Subcutaneous abdominal adipose tissue (tissue), 5 donors: Measurements from ENCODE around the gene CTDSP1.

Experiments
- H3K27ac ChIP-seq: one replicate; pipeline ENCODE4 v1.7.0; 2013; ENCODE audit warnings: low read depth, mild to moderate bottlenecking, inconsistent platforms, low read length, moderate library complexity
- H3K27me3 ChIP-seq, 5 donors: one replicate each; pipeline ENCODE4 v1.7.0; 2013; ENCODE audit warnings: low read length in 5 of 5, inconsistent platforms in 1 of 5; ENCODE audit not compliant: control insufficient read depth in 5 of 5, insufficient read depth in 4 of 5
- H3K36me3 ChIP-seq, 5 donors: one replicate each; pipeline ENCODE4 v1.7.0; 2013; ENCODE audit warnings: low read length in 5 of 5; ENCODE audit not compliant: control insufficient read depth in 5 of 5, insufficient read depth in 5 of 5
- H3K4me1 ChIP-seq, 5 donors: one replicate each; pipeline ENCODE4 v1.7.0; 2013; ENCODE audit warnings: low read length in 5 of 5, mild to moderate bottlenecking in 3 of 5, moderate library complexity in 1 of 5; ENCODE audit not compliant: control insufficient read depth in 5 of 5, insufficient read depth in 5 of 5
- H3K4me3 ChIP-seq, 5 donors: one replicate each; pipeline ENCODE4 v1.7.0; 2013; ENCODE audit warnings: low read length in 5 of 5, low read depth in 1 of 5
- H3K9ac ChIP-seq, 5 donors: one replicate each; pipeline ENCODE4 v1.7.0; 2013; ENCODE audit warnings: low read length in 5 of 5, mild to moderate bottlenecking in 4 of 5, moderate library complexity in 3 of 5
- H3K9me3 ChIP-seq, 5 donors: one replicate each; pipeline ENCODE4 v1.7.0; 2013; ENCODE audit warnings: low read length in 5 of 5; ENCODE audit not compliant: control insufficient read depth in 5 of 5
- donor health status: healthy.
- donor health status: healthy.
- donor health status: healthy.
- donor health status: healthy.
- donor health status: healthy.

The CTDSP1 gene, protein sequence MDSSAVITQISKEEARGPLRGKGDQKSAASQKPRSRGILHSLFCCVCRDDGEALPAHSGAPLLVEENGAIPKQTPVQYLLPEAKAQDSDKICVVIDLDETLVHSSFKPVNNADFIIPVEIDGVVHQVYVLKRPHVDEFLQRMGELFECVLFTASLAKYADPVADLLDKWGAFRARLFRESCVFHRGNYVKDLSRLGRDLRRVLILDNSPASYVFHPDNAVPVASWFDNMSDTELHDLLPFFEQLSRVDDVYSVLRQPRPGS

DNA sequence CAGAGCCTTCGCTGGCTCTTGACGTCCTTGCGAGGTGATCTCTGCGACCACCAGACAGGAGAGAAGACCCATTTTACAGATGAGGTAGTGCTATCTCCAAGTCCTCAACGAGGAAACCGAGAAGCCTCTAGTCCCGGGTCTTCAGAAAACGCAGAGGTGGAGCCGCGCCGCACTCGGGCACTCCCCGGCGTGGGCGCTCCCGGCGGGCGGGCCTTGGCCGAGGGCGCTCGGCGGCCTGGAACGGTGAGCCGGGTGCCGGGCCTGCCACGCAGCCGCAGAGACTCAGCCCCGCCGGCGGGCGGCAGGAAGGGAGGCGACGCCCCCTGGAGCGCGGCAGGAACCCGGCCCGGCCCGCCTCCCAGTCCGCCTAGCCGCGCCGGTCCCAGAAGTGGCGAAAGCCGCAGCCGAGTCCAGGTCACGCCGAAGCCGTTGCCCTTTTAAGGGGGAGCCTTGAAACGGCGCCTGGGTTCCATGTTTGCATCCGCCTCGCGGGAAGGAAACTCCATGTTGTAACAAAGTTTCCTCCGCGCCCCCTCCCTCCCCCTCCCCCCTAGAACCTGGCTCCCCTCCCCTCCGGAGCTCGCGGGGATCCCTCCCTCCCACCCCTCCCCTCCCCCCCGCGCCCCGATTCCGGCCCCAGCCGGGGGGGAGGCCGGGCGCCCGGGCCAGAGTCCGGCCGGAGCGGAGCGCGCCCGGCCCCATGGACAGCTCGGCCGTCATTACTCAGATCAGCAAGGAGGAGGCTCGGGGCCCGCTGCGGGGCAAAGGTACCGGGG, at the start of gene CTDSP1:
Gene CTDSP1 (plus strand): TSS at position 478 of the 776 bp plus-strand sequence. CDS start 223 bp downstream, at position 701.
- Histone ChIP-seq H3K9me3 (no peaks in the 10 kb centered on the region), H3K27me3 (no peaks in the 10 kb centered on the region), H3K4me1 (peaks cover 7 to 67% (median 60%) of the 10 kb centered on the region in 5 donors), H3K27ac (peak within 1 kb of the TSS; percentile 95), H3K9ac (peak within 1 kb of the TSS; percentile 73 to 85 (median 82)), H3K36me3 (peaks cover 0 to 32% (median 28%) of the 10 kb centered on the region in 5 donors), H3K4me3 (peak within 1 kb of the TSS; percentile 65 to 93 (median 80))

DNA sequence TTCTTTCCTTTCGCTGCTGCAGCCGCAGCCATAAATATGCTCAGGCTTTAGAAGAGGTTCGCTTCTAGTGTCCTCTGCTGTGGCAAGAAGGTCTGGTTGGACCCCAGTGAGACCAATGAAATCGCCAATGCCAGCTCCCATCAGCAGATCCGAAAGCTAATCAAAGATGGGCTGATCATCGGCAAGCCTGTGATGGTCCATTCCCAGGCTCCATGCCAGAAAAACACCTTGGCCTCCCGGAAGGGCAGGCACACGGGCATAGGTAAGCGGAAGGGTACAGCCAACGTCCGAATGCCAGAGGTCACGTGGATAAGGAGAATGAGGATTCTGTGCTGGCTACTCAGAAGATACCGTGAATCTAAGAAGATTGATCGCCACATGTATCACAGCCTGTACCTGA, 45.6 kb upstream of the CTDSP1 start:
- no peaks in the 10 kb centered on the region for H3K27me3 ChIP-seq

DNA sequence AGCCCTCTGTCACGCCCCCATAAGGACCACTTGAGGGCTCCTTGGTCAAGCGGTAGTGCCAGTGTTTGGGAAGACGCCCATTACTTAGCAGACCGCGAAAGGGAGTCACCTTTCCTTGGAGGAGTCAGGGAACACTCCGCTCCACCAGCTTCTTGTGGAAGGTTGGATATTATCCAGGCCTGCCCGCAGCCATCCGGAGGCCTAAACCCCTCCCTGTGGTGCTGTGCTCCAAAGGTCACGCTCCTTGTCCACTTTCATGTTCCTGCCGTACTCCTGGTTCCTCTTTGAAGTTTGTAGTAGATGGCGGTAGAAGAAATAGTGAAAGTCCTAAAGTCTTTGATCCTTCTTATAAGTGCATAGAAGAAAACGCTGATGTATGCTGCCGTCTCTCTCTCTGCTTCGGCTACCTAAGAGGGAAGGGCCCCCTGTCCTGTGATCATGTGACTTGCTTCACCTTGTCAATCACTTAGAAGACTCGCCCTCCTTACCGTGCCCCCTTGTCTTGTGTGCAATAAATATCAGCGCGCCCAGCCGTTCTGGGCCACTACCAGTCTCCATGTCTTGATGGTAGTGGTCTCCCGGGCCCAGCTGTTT, 44.7 kb upstream of the CTDSP1 start:
- Histone ChIP-seq H3K36me3 (no peaks in the 10 kb centered on the region), H3K4me1 (peaks cover 0 to 7% (median 2%) of the 10 kb centered on the region in 5 donors), H3K27ac (no peak overlapping the region), H3K27me3 (no peaks in the 10 kb centered on the region), H3K4me3 (no peak overlapping the region), H3K9me3 (peaks cover 0 to 9% (median 6%) of the 10 kb centered on the region in 5 donors), H3K9ac (no peak overlapping the region)

More for the DNA sequence above, 45.6 kb upstream of the CTDSP1 start:
- Histone ChIP-seq H3K9me3 (peaks cover 0 to 9% (median 6%) of the 10 kb centered on the region in 5 donors), H3K4me3 (no peak overlapping the region), H3K4me1 (peaks cover 0 to 7% (median 2%) of the 10 kb centered on the region in 5 donors), H3K36me3 (no peaks in the 10 kb centered on the region), H3K9ac (no peak overlapping the region), H3K27ac (no peak overlapping the region)

DNA sequence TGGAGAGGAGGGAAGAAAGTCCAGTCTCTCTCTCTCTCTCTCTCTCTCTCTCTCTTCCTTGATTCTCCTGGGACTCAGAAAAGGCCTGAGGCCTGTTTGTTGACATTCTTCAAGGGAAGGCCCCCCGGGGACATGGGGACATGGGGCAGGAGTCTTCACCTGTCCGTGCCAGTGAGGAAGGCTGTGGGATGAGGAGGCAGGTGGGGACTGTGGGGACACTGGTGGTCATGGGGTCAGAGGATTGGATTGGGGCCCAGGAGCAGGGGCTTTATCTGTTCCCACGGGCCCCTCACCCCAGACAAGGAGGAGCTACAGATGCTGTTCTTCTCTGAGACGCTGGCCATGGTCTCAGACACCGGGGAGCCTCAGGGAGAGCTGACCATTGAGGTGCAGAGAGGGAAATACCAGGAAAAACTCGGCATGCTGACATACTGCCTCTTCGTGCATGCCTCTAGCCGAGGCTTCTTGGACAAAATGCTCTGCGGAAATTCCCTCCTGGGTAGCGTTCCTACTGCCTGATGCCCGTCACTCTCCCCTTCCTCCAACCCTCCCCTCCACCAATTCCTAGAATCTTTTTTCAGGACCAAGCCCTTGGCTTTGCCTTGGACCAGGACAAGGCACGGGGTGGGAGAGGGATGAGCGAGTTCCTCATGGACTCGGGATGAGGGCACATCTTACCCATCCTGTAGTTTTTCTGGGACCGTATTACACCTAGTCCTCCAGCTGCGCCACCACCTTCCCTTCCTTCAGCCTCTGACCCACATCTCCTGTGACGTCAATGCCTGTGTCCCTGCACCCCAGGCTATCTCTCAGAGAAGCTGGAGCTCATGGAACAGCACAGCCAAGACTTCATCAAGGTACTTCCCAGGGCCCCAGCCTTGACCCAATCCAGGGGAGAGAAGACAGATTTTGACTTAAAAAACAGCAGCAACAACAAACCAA, 42.2 kb upstream of the CTDSP1 start:
- Histone ChIP-seq H3K36me3 (no peaks in the 10 kb centered on the region), H3K27me3 (no peaks in the 10 kb centered on the region), H3K27ac (no peak overlapping the region), H3K4me1 (peaks cover 0 to 7% (median 2%) of the 10 kb centered on the region in 5 donors), H3K9me3 (no peaks in the 10 kb centered on the region), H3K4me3 (no peak overlapping the region), H3K9ac (no peak overlapping the region)

DNA sequence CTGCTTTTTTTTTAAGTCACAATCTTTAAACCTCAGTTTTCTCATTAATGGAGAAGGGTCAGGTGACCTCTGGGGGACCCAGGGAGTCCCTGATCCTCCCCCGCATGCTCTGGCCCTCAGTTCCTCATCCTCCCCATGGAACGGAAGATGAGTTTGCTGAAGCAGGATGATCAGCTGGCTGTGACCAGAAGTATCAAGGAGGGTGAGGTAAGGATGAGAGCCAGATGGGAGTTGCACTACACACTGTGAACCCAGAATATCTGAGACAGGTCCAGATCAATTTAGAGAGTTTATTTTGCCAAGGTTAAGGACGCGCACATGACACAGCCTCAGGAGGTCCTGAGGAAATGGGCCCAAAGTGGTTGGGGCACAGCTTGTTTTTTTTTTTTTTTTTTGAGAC, 39.2 kb upstream of the CTDSP1 start:
- Histone ChIP-seq H3K27me3 (no peaks in the 10 kb centered on the region), H3K27ac (no peak overlapping the region), H3K4me1 (peaks cover 0 to 7% (median 2%) of the 10 kb centered on the region in 5 donors), H3K4me3 (no peak overlapping the region), H3K9ac (no peak overlapping the region), H3K9me3 (no peaks in the 10 kb centered on the region), H3K36me3 (no peaks in the 10 kb centered on the region)

DNA sequence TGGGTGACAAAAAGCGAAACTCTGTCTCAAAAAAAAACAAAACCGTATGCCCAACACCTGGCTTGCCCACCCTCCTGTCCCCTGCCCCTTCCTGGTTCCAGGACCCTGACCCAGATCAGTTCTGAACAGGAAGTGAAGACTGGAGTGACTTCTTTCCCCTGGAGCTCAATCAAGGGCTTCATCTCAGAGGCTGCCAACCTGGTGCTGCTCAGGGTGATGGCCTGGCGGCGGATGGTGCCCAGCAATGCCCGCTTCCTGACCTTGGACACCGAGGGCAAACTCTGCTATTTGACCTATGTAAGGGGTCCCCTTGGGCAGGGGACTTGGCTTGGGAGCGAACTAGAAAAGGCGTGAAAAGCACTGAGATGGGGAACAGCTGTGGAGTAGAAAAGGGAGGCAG, 37.1 kb upstream of the CTDSP1 start:
- H3K9me3 ChIP-seq = peaks cover 2 to 7% (median 6%) of the 10 kb centered on the region in 5 donors
- H3K9ac ChIP-seq = no peak overlapping the region
- H3K4me3 ChIP-seq = no peak overlapping the region
- no peaks in the 10 kb centered on the region for H3K36me3 ChIP-seq
- peaks cover 0 to 8% (median 5%) of the 10 kb centered on the region in 5 donors for H3K4me1 ChIP-seq
- no peaks in the 10 kb centered on the region for H3K27me3 ChIP-seq
- H3K27ac ChIP-seq = no peak overlapping the region

DNA sequence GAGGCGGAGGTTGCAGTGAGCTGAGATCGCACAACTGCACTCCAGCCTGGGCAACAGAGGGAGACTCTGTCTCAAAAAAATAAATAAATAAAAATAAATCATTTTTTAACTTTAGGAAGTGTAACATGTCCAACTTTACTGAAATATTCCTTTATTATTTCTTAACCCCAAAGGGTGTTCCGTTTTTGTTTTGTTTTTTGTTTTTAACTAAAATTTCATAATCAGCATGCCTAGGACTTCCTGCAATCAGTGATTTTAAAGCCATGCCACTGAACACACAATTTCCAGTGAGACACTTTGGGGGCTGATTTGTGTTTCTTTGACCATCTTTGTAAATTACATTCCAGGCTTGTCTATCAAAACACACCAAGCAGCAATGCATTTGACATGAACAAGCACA, 35.9 kb upstream of the CTDSP1 start:
- no peak overlapping the region for H3K27ac ChIP-seq
- peak overlapping the region in 1 of 5 donors; percentile 30 for H3K9ac ChIP-seq
- no peak overlapping the region for H3K4me3 ChIP-seq
- no peaks in the 10 kb centered on the region for H3K27me3 ChIP-seq
- no peaks in the 10 kb centered on the region for H3K36me3 ChIP-seq
- H3K4me1 ChIP-seq = peaks cover 0 to 19% (median 11%) of the 10 kb centered on the region in 5 donors
- peaks cover 2 to 7% (median 6%) of the 10 kb centered on the region in 5 donors for H3K9me3 ChIP-seq

DNA sequence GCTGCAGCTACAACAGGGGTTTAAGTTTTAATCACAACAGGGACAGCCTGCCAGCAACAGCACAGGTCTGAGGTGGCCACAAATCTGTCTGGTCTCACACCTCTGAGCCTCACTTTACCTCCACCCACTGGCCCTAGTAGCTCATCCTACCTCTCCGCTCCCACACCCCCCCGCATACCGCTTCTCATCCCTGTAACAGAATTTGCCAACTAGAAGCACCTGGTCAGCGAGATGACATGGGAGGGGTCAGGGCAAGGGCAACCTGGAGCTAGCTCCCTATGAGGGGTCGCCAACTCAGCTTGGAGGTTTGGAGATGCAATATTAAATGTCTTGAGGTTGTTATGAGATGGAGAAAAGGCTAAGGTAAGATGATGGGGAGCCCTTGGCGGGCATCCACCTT, 35.5 kb upstream of the CTDSP1 start:
- no peak overlapping the region for H3K27ac ChIP-seq
- H3K9ac ChIP-seq = peak overlapping the region in 1 of 5 donors; percentile 30
- peaks cover 0 to 21% (median 16%) of the 10 kb centered on the region in 5 donors for H3K4me1 ChIP-seq
- no peaks in the 10 kb centered on the region for H3K36me3 ChIP-seq
- peaks cover 2 to 7% (median 6%) of the 10 kb centered on the region in 5 donors for H3K9me3 ChIP-seq
- no peaks in the 10 kb centered on the region for H3K27me3 ChIP-seq
- H3K4me3 ChIP-seq = no peak overlapping the region

DNA sequence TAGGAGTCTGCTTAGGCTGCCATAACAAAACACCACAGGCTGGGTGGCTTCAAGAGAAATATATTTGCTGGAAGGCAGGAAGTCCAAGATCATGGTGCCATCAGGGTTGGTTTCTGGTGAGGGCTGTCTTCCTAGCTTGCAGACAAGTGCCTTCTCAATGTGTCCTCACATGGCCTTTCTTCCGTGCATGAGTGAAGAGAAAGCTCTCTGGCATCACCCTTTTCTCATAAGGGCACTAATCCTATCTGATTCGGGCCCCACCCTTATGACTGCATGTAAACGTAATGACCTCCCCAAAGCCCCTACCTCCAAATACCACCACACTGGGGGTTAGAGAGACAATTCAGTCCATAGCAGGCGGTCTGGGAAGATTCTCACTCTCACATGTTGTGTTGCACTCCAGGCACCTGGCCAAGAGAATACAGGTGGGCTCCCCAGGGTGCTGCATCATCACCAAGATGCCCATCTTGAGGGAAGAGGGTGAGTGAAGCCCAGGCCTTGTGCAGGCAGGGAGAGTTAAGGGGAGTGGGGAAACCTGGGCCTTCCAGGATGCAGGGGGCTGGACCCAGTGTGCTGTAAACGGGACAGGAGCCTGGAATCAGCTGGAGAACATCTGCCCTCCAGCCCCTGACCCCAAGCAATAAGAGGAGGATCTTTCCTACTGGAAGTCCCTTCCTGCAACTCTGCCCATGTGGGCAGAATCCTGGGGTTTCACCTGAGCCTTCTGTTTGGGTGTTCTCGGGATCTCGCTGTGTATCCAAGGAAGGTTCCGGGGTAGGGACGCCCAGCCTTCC, 32.9 kb upstream of the CTDSP1 start:
- H3K27ac ChIP-seq = peak overlapping the region; percentile 69
- H3K36me3 ChIP-seq = no peaks in the 10 kb centered on the region
- no peaks in the 10 kb centered on the region for H3K27me3 ChIP-seq
- peak overlapping the region in 4 of 5 donors; percentile 36 to 71 (median 66) for H3K4me3 ChIP-seq
- H3K9ac ChIP-seq = peak overlapping the region in 4 of 5 donors; percentile 63 to 76 (median 68)
- H3K9me3 ChIP-seq = peaks cover 2 to 7% (median 6%) of the 10 kb centered on the region in 5 donors
- peaks cover 3 to 34% (median 29%) of the 10 kb centered on the region in 5 donors for H3K4me1 ChIP-seq
